ENCODE results near the gene ZFYVE26.
"Not testable (repeated sequence)": the region's sequence is repeated elsewhere in the genome, so short reads cannot be mapped to it uniquely, and the experiment has no call there.

Gene ZFYVE26

GRCh38 chr14:67749341-67750084 is 66.9 kb downstream of the ZFYVE26 start:
- DNase-seq: no peak

GRCh38 chr14:67748312-67748711 is 68.1 kb downstream of the ZFYVE26 start:
- no peak for DNase-seq

- no peak for DNase-seq
Observed at GRCh38 chr14:67746927-67747326, 69.5 kb downstream of the ZFYVE26 start.

GRCh38 chr14:67744046-67744445 is 72.3 kb downstream of the ZFYVE26 start:
- no peak for DNase-seq

- no peak for DNase-seq
Observed at GRCh38 chr14:67738740-67739504, 77.5 kb downstream of the ZFYVE26 start.

- DNase-seq: no peak
Observed at GRCh38 chr14:67736771-67737170, 79.6 kb downstream of the ZFYVE26 start.

- no peak for DNase-seq
Observed at GRCh38 chr14:67735336-67736147, 80.8 kb downstream of the ZFYVE26 start.

GRCh38 chr14:67734675-67735074 is 81.7 kb downstream of the ZFYVE26 start:
- DNase-seq: no peak

- no peak for DNase-seq
Observed at GRCh38 chr14:67733616-67734015, 82.8 kb downstream of the ZFYVE26 start.

GRCh38 chr14:67729072-67729885 is 87.1 kb downstream of the ZFYVE26 start:
- DNase-seq: no peak

GRCh38 chr14:67728258-67728657 is 88.1 kb downstream of the ZFYVE26 start:
- DNase-seq: no peak

GRCh38 chr14:67727361-67727760 is 89.0 kb downstream of the ZFYVE26 start:
- DNase-seq: no peak

GRCh38 chr14:67725171-67725570 is 91.2 kb downstream of the ZFYVE26 start:
- DNase-seq: no peak

GRCh38 chr14:67722293-67722692 is 94.1 kb downstream of the ZFYVE26 start:
- DNase-seq: peak in 9 of 14 donors; percentile 1 to 45 (median 18)

GRCh38 chr14:67721875-67722274 is 94.5 kb downstream of the ZFYVE26 start:
- DNase-seq: no peak

GRCh38 chr14:67719866-67720265 is 96.5 kb downstream of the ZFYVE26 start:
- DNase-seq: no peak

- DNase-seq: not testable (repeated sequence)
Observed at GRCh38 chr14:67719385-67719784, 97.0 kb downstream of the ZFYVE26 start.

GRCh38 chr14:67718265-67718664 is 98.1 kb downstream of the ZFYVE26 start:
- DNase-seq: no peak

- no peak for DNase-seq
Observed at GRCh38 chr14:67717048-67717447, 99.3 kb downstream of the ZFYVE26 start.

- DNase-seq: no peak
Observed at GRCh38 chr14:67710209-67710608, 106.2 kb downstream of the ZFYVE26 start.

- DNase-seq: not testable (repeated sequence)
Observed at GRCh38 chr14:67709796-67710195, 106.6 kb downstream of the ZFYVE26 start.

- not testable (repeated sequence) for DNase-seq
Observed at GRCh38 chr14:67709346-67709745, 107.0 kb downstream of the ZFYVE26 start.

All from C1 segment of cervical spinal cord (tissue), 14 donors.